PC-3 (cell line): ENCODE results near the gene PRKAR1B. TPM values are rescaled to one million over a fixed set of nuclear protein-coding genes. Genes with fewer than 3 reads are reported as not detected.
A peak's percentile ranks its signal among the peaks of the same experiment; 100 is the strongest.

Experiments used
- ATAC-seq: fragments of 200-7000 bp; cut with Tn5 transposase; 2 replicates; pipeline ENCODE4 v1.9.1; 2020; ENCODE audit warnings: mild to moderate bottlenecking, moderate library complexity
- BruUV-seq: library from RNA; stranded (reverse); fragments of 400-500 nt; replicated peaks from 2 replicates; lab custom pipeline; 2021; lab: Mats Ljungman, UMichigan
- CTCF ChIA-PET: fragments of 300-600 bp; sonication (Branson Sonifier 250); formaldehyde crosslinking; loops from one replicate; lab custom pipeline; 2022; ENCODE audit warnings: antibody characterized with exemption; lab: Charles Lee
- POLR2A ChIA-PET: fragments of 300-600 bp; sonication (Branson Sonifier 250); formaldehyde crosslinking; loops from one replicate; lab custom pipeline; 2022; ENCODE audit warnings: antibody characterized with exemption; ENCODE audit not compliant: unreplicated experiment; lab: Charles Lee
- DNase-seq: peaks from one replicate; pipeline ENCODE4 v3.0.0-alpha.2; 2015
- H2AFZ ChIP-seq: fragments of 300-600 bp; sonication (generic); 2 replicates; pipeline ENCODE4 v1.6.0; 2016; ENCODE audit warnings: antibody characterized with exemption, low read length
- H3F3A ChIP-seq: fragments of 300-600 bp; sonication (generic); one replicate; pipeline ENCODE4 v1.6.0; 2017; ENCODE audit warnings: antibody characterized with exemption, low read length, control low read depth, mild to moderate bottlenecking; ENCODE audit not compliant: unreplicated experiment
- H3K27ac ChIP-seq: fragments of 300-600 bp; sonication (generic); 2 replicates; pipeline ENCODE4 v1.5.1; 2016; ENCODE audit warnings: mild to moderate bottlenecking, low read length
- H3K27me3 ChIP-seq: fragments of 300-600 bp; sonication (generic); 2 replicates; pipeline ENCODE4 v1.6.1; 2016; ENCODE audit warnings: low read length, mixed read lengths
- H3K36me3 ChIP-seq: fragments of 300-600 bp; sonication (generic); 2 replicates; pipeline ENCODE4 v1.6.1; 2016; ENCODE audit warnings: low read depth, mixed run types, low read length, mixed read lengths
- H3K4me1 ChIP-seq: fragments of 300-600 bp; sonication (generic); 2 replicates; pipeline ENCODE4 v1.5.1; 2016; ENCODE audit warnings: low read length; ENCODE audit not compliant: insufficient read depth
- H3K4me2 ChIP-seq: fragments of 300-600 bp; sonication (generic); 2 replicates; pipeline ENCODE4 v1.6.0; 2016; ENCODE audit warnings: low read length
- H3K4me3 ChIP-seq: fragments of 300-600 bp; sonication (generic); 2 replicates; pipeline ENCODE4 v1.5.1; 2016; ENCODE audit warnings: mild to moderate bottlenecking, low read length, mixed read lengths
- H3K79me2 ChIP-seq: fragments of 300-600 bp; sonication (generic); 2 replicates; pipeline ENCODE4 v1.6.1; 2017; ENCODE audit warnings: low read length, mixed read lengths
- H3K9ac ChIP-seq: fragments of 300-600 bp; sonication (generic); 2 replicates; pipeline ENCODE4 v1.6.0; 2016; ENCODE audit warnings: mild to moderate bottlenecking, low read length
- H3K9me2 ChIP-seq: fragments of 300-600 bp; sonication (generic); replicated peaks from 2 replicates; pipeline ENCODE4 v1.6.1; 2016; ENCODE audit warnings: mixed run types, low read length, mixed read lengths
- H3K9me3 ChIP-seq: fragments of 300-600 bp; sonication (generic); 2 replicates; pipeline ENCODE4 v1.6.1; 2016; ENCODE audit warnings: low read length, mixed read lengths
- H4K20me1 ChIP-seq: fragments of 300-600 bp; sonication (generic); 2 replicates; pipeline ENCODE4 v1.6.1; 2016; ENCODE audit warnings: low read length, mixed read lengths
- EZH2 ChIP-seq: fragments of 300-600 bp; sonication (generic); IDR thresholded peaks from one replicate; pipeline ENCODE4 v1.6.1; 2017; ENCODE audit warnings: antibody characterized with exemption, mild to moderate bottlenecking, low read length; ENCODE audit not compliant: unreplicated experiment
- EZH2phosphoT487 ChIP-seq: fragments of 300-600 bp; sonication (generic); IDR thresholded peaks from 2 replicates; pipeline ENCODE4 v1.6.1; 2018; ENCODE audit warnings: mild to moderate bottlenecking, antibody characterized with exemption, low read length, borderline replicate concordance
- intact Hi-C: fragments of 100-400 bp; cut with micrococcal nuclease; formaldehyde crosslinking; loops from 2 replicates; pipeline ENCODE4 v1.9.0; 2023
- total RNA-seq: library from RNA; depleted of rRNA; stranded (reverse); fragments of >200 nt; gene quantifications from 2 replicates; pipeline ENCODE4 v1.2.3, GENCODE V29; 2014
- TF ChIP-seq, protein P1 (sequence below): fragments of 300-600 bp; sonication (generic); conservative IDR thresholded peaks from 2 replicates; pipeline ENCODE4 v1.5.1; 2017; ENCODE audit warnings: antibody characterized with exemption, low read depth, mild to moderate bottlenecking, low read length

PRKAR1B gene
- total RNA-seq, 1 experiment from 2014 or later, result 15.6 TPM

DNA sequence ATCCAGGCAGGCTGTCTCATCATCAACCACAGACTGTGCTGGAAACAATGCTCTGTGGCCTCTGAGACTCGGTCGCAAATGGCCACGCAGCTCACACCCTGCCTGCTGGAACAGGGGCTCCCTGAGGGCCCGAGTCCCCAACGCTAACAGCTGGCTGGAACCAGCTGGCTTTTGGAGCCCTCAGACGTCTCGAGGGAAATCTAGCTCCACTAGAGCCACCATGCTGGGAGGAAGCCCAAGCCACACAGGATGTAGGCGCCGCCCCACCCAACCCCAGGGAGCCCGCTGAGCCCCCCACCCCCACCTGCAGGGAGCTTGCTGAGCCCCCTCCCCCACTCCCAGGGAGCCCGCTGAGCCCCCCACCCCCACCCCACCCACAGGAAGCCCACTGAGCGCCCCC lies 186.1 kb downstream of the PRKAR1B start:
- no peaks in the 10 kb centered on the region for H4K20me1 ChIP-seq
- no peak overlapping the region for H3K4me3 ChIP-seq
- TF ChIP-seq EZH2 (no peak), EZH2phosphoT487 (no peak)
- TF ChIP-seq, protein P1, sequence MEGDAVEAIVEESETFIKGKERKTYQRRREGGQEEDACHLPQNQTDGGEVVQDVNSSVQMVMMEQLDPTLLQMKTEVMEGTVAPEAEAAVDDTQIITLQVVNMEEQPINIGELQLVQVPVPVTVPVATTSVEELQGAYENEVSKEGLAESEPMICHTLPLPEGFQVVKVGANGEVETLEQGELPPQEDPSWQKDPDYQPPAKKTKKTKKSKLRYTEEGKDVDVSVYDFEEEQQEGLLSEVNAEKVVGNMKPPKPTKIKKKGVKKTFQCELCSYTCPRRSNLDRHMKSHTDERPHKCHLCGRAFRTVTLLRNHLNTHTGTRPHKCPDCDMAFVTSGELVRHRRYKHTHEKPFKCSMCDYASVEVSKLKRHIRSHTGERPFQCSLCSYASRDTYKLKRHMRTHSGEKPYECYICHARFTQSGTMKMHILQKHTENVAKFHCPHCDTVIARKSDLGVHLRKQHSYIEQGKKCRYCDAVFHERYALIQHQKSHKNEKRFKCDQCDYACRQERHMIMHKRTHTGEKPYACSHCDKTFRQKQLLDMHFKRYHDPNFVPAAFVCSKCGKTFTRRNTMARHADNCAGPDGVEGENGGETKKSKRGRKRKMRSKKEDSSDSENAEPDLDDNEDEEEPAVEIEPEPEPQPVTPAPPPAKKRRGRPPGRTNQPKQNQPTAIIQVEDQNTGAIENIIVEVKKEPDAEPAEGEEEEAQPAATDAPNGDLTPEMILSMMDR, result no peak
- no peaks in the 10 kb centered on the region for H3K27me3 ChIP-seq
- no peak overlapping the region for H3K27ac ChIP-seq
- no peaks in the 10 kb centered on the region for H3K9me3 ChIP-seq
- POLR2A ChIA-PET, result no interaction called here
- H2AFZ ChIP-seq, result no peak overlapping the region
- H3K4me1 ChIP-seq, result peaks cover 58% of the 10 kb centered on the region
- no peak for DNase-seq
- no peaks in the 10 kb centered on the region for H3K79me2 ChIP-seq
- no TSS peak for BruUV-seq
- CTCF ChIA-PET, result no interaction called here
- intact Hi-C loops, result no loop called here
- ATAC-seq, result no peak
- H3K4me2 ChIP-seq, result no peak overlapping the region
- no peaks in the 10 kb centered on the region for H3K9me2 ChIP-seq
- no peak overlapping the region for H3K9ac ChIP-seq
- H3F3A ChIP-seq, result no peaks in the 10 kb centered on the region
- H3K36me3 ChIP-seq, result no peaks in the 10 kb centered on the region

DNA sequence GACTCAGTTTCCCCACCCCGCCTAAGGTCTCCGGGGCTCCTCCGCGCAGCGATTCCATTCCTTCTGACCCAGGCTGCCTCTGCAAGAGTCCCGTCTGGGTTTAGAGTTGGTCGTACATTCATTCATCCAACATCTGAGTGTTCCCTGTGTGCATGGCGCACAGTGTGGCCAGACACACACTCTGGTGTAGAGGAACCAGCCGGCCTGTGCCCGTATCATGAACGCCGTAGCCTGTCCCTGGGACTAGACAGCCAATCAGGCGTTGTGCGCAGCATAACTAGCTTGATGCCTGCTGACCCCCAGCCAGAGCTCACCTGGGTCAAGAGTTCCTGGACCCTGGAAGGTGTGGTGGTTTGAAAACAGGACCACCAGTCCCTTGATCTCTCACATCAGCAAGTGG lies 186.5 kb downstream of the PRKAR1B start:
- no peaks in the 10 kb centered on the region for H3K36me3 ChIP-seq
- H4K20me1 ChIP-seq, result no peaks in the 10 kb centered on the region
- no peak overlapping the region for H2AFZ ChIP-seq
- TF ChIP-seq, protein P1, result no peak
- TF ChIP-seq EZH2phosphoT487 (no peak), EZH2 (no peak)
- BruUV-seq, result no TSS peak
- H3K4me2 ChIP-seq, result no peak overlapping the region
- no peaks in the 10 kb centered on the region for H3K79me2 ChIP-seq
- no peak for DNase-seq
- H3K4me3 ChIP-seq, result no peak overlapping the region
- H3K9me2 ChIP-seq, result no peaks in the 10 kb centered on the region
- H3K9me3 ChIP-seq, result no peaks in the 10 kb centered on the region
- H3K4me1 ChIP-seq, result peaks cover 58% of the 10 kb centered on the region
- H3K27ac ChIP-seq, result no peak overlapping the region
- intact Hi-C loops, result no loop called here
- no peaks in the 10 kb centered on the region for H3K27me3 ChIP-seq
- no peaks in the 10 kb centered on the region for H3F3A ChIP-seq
- no peak for ATAC-seq
- ChIA-PET POLR2A (no interaction called here), CTCF (no interaction called here)
- no peak overlapping the region for H3K9ac ChIP-seq

DNA sequence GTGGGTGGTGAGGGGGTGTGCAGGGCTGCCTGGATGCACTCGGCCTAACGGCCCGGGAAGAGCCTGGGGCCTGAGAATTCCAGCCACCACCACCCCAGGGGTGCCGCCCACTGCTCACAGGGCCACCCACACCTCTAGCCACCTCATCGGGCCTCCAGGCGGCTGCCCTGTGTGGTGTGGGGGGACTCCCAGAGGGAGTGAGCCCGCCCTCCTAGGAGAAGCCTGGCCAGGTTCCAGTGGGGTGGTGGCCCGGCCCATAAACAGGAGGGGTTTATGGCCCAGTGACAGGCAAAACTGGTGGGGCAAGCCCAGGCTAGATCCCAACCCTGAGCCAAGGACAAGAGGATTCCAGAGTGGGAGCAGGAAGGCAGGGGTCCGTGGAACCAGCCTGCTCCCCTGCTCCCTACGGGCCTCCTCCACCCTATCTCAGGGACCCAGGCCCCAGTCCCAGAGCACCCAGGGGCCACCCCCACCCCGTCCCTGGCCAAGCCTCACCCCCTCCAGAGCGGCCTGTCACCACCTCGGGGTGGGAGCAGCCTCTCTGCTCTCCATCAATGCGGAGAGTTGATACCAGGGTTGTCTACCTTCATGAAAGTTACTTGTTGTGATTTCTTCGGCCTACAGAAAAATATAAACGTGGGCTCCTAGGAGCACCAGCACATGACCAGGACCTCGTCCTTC lies 187.2 kb downstream of the PRKAR1B start:
- TF ChIP-seq, protein P1, result no peak
- TF ChIP-seq EZH2, result no peak
- no peak for TF ChIP-seq EZH2phosphoT487
- no peak overlapping the region for H3K9ac ChIP-seq
- no peaks in the 10 kb centered on the region for H3K9me3 ChIP-seq
- intact Hi-C loops, result loop anchor here (2.0 kb wide), 1 partner anchor 21 kb away; the partner anchor contains the start of gene PDGFA
- no TSS peak for BruUV-seq
- no peaks in the 10 kb centered on the region for H3K9me2 ChIP-seq
- peak; percentile 97 for DNase-seq
- no peaks in the 10 kb centered on the region for H4K20me1 ChIP-seq
- H2AFZ ChIP-seq, result no peak overlapping the region
- H3K36me3 ChIP-seq, result no peaks in the 10 kb centered on the region
- peak overlapping the region; percentile 31 for H3K27ac ChIP-seq
- peak; percentile 60 for ATAC-seq
- no peaks in the 10 kb centered on the region for H3K27me3 ChIP-seq
- H3K79me2 ChIP-seq, result no peaks in the 10 kb centered on the region
- ChIA-PET POLR2A (interaction anchor here (0.5 to 0.6 kb wide), 2 partner anchors 21 to 86 kb away, joined by 3 read pairs; no protein-coding TSS in a partner anchor), CTCF (no interaction called here)
- H3K4me3 ChIP-seq, result no peak overlapping the region
- peak overlapping the region; percentile 21; the same call in 1 of the 2 replicates for H3K4me2 ChIP-seq
- H3F3A ChIP-seq, result no peaks in the 10 kb centered on the region
- H3K4me1 ChIP-seq, result peaks cover 58% of the 10 kb centered on the region
